Gastrocnemius medialis (tissue), 4 donors: ENCODE results near the gene TMEM164.

Experiments used
- CTCF ChIP-seq, 5 experiments: fragments of 450-650 bp in 3 of 5; fragments of 200-600 bp in 2 of 5; sonication (generic) in 2 of 5; IDR thresholded peaks in 4 of 5; conservative IDR thresholded peaks in 1 of 5; 1 replicate in 4 of 5; 2 replicates in 1 of 5; pipeline ENCODE4 v1.5.1; 2016 to 2019; ENCODE audit warnings: antibody characterized with exemption in 5 of 5, mild to moderate bottlenecking in 3 of 5, moderate library complexity in 3 of 5
- POLR2A ChIP-seq, 2 donors: fragments of 450-650 bp; IDR thresholded peaks; one replicate each; pipeline ENCODE4 v1.6.1; 2017; ENCODE audit warnings: antibody characterized with exemption in 2 of 2, mild to moderate bottlenecking in 2 of 2, moderate library complexity in 2 of 2

- TF ChIP-seq CTCF (IDR thresholded peaks at IDR 0.05 in 4 of 5, conservative IDR thresholded peaks at IDR 0.05 in 1 of 5) (peak in 4 of 5 experiments; percentile 13 to 57 (median 40)), POLR2A (IDR thresholded peaks at IDR 0.05) (no peak)
Measured at GRCh38 chrX:110167952-110168451, 165.1 kb downstream of the TMEM164 start.
